GM21825 (cell line): ENCODE results near the gene MAEA.

ENCODE experiments used
- ATAC-seq: cut with Tn5 transposase; IDR thresholded peaks from one replicate; pipeline ENCODE4 v1.9.1; 2021; ENCODE audit warnings: mild to moderate bottlenecking, moderate library complexity; ENCODE audit not compliant: unreplicated experiment

MAEA gene

DNA sequence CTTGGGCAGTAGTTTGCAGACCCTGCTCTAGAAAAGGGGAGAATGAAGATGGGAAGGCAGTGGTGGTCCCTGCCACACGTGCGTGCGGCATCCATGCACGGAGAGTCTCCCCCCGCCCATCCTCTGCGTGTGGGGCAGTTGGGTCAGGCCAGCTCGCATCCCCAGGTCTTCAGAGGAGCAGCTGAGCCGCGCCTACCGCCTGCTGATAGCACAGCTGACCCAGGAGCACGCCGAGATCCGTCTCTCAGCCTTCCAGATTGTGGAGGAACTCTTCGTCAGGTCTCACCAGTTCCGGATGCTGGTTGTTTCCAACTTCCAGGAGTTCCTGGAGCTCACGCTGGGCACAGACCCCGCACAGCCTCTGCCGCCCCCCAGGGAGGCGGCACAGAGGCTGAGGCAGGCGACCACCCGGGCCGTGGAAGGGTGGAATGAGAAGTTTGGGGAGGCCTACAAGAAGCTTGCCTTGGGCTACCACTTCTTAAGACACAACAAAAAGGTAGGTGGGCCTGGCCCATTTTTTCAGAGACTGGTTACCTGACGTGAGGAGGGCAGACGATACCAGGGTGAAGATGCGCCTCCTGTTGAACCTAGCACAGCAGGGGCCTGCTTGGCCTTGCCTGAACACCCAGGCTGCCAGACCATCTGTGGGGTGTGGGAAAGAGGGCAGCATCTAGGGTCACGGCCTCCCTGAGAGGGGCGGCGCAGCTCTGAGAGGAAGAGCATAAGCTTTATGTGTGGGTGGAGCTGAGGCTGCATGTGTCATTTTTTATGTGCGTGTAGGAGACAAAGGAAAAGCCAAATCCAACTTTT, 59.9 kb downstream of the MAEA start:
- no peak for ATAC-seq

DNA sequence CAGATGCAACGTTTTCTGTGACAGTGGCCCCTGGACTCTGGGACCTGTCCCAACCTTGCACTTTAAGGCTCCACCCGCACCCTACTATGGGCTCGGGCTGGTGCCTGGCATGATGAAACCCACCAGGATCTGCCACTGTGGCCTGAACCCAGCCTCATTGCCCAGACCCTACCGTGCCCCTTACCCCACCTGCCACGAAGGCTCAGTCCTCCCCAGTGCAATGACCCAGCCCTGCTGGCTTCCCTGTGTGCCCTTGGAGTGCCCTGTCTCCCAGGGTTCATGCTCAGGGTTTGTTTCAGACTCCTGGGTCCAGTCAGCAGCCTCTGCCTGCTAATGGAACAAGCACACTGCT, 60.5 kb downstream of the MAEA start:
- ATAC-seq, result no peak

DNA sequence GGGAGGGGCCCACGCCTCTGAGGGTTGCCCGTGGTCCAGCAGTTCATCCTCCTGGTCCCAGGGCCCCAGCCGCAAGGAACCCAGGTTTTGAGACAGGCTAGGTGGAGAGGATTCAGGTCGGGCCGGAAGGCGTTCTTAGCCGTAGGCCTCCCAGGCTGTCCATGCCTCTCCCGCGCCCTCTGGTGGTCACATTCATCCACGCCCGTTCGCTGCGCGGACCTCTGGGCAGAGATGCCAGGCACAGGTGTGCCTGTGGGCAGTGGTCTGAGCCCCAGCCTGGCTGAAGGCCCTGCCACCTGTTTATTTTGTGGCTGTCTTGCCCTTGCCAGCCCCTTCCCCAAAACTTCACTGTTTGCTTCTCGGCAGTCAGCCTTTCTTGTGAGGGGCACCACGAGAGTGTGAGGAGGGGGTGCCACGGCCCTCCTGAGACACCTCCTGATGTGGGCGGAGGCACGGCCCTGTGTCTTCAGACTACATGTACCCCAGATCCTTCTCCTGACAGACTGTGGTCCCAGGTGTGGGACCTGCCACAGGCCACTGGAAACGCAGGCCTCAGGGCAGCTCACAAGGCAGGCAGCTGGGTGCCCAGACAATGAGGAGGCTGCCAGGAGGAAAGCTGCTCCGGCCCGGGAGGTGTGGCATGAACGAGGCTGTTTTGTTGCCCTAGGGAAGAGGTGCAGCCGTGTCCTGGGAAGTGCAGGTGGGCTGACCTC, 62.3 kb downstream of the MAEA start:
- no peak for ATAC-seq

- ATAC-seq, result no peak
These were observed 62.8 kb downstream of the MAEA start for GRCh38 chr4:1352567-1352900.

DNA sequence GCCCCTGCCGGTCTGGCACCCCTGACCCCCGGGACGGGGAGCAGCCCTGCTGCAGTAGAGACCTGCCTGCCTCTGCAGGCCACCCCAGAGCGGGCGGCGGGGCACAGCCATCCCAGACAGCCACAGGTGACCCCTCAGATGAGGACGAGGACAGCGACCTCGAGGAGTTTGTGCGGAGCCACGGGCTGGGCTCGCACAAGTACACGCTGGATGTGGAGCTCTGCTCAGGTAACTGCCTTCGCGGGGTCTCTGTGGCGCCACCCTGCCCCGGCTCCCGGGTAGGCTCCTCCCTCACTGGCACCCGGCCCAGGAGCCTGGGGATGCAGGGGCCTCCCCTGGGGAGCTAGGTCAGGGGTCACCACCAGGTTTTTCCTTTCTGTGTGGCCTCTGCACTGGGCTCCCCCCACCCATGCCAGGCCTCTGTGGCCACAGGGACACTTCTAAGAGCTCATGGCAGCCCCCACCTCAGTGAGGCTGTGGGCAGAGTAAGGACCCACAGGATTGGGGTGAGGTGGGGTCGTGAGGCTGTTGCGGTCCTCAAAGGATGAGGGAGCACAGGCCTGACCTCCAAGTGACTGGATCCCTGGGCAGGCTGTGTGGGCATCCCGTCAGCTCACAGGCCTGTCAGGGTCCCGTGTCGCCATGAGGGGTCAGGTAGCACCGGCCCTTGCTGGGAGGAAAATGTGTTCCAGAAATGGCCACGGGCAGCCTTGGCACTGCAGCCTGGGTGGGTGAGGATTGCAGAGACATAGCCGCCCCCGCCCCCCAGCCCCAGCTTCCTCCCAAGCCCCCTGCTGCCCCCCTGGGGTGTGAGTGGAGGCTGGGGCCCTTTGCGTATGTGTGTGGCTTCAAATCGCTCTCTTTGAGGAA, 63.7 kb downstream of the MAEA start:
- no peak for ATAC-seq

- no peak for ATAC-seq
These were observed 64.7 kb downstream of the MAEA start for GRCh38 chr4:1354136-1354982.

- no peak for ATAC-seq
These were observed 65.2 kb downstream of the MAEA start for GRCh38 chr4:1354983-1355275.

GRCh38 chr4:1355378-1355777, 65.7 kb downstream of the MAEA start:
- ATAC-seq, result no peak

GRCh38 chr4:1356181-1356998, 66.7 kb downstream of the MAEA start:
- ATAC-seq, result no peak

GRCh38 chr4:1357356-1358248, 67.9 kb downstream of the MAEA start:
- ATAC-seq, result no peak

DNA sequence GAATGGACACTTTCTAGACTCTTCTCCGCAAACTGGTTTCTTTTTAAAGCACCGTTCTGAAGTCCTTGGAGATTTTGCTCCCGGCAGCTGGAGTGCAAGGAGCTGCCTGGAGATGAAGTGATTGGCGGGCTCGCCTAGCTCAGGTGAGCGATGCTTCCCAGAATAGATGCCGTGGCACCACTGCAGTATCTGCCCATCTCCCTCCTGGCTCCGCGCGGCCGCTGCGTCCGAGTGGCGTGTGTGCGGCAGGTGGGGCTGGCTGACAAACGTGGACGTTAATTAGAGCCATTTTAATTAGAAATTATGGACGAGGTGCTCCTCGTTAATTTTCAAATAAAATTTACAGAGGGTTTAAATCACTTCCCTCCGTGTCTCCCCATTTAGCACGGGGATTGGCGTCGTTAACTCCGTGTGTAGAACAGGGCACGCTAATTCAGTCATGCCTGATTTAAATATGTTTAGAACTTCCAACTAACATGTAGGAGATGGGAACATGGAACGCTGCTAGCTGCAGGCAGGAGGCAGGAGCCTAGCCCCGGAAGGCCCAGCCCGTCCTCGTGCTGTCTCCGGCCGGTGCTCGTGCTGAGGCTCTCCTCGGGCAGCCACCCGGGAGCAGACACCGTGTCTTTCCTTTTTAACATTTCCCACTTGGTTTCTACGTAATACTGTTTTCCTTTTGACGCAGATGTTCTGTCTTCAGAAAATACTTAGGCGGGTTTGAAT, 68.9 kb downstream of the MAEA start:
- ATAC-seq, result no peak

GRCh38 chr4:1359144-1359501, 69.4 kb downstream of the MAEA start:
- no peak for ATAC-seq

DNA sequence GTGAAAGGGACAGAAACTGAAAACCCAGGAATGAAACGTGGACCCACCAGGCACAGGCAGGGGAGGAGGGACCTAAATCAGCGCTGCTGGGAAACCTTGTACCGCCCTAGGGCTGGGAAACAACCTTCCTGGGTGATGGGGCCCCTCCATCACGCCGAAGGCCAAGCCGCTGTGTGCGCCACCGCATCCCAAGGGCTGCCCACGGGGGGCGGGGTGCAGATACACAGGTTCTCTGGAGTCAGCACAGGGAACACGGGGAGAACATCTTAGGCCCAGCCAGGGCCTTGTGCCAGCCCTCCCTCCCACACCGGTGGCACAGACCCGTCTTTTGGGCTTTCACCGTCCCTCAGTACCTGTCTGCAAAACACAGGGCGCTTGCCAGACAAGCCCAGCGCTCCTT, 70.3 kb downstream of the MAEA start:
- no peak for ATAC-seq

DNA sequence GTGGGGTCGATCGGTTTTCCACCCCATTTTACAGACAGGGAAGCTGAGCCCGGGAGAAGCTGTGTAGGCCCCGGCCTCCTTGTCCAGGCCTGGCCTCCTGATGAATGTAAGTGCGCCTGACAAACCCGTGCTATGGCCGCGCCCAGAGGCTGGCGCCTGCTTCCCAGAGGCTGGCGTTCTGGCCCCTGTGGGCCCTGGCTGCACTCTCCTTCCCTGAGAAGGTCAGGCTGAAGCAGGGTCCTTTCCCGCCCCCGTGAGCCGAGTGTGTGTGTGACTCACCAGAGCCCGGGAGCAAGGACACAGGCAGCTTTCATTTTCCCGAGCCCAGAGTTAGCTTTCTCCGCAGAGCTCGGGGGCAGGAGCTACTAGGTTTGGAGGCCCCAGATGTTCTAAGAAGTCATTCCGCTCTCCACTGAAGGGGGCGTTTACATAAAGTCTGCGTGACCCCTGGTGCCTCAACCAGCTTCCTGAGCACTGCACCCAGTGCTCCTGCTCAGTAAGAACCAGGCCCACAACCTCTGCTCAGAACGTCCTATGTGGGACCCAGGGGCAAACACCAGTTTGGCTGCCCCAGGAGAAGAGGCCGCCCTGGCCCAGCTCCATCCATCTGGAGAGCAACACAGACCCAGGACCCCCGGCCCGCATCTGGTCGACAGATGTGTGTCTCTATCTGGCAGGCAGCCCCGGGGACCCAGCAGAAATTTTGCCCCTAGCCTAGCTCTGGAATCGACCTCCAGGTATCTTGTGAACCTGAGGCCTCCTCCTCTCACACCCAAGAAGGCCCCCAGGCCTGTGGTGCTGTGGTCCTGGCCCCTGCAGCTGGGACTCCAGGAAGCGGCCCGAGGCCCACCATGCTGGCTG, 71.0 kb downstream of the MAEA start:
- ATAC-seq, result no peak

DNA sequence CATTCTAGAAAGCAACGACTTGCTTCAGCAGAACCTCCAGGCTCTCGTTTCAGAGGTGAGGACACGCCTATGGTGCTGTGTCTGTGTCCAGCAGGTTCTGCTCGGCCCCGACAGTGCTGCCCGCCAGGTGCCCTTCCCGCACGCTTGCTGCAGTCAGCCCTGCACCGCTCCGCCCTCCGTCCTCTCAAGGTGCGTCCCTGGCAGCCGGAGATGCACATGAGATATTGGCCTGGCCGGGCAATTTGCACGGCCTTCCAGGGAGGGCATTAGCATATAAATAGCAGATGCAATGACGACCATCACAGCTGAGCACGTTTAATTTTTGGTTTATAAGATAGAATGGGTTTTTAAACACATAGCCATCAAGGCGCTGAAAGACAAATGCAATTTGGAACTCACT, 71.7 kb downstream of the MAEA start:
- ATAC-seq, result no peak

GRCh38 chr4:1362046-1362445, 72.4 kb downstream of the MAEA start:
- ATAC-seq, result no peak

DNA sequence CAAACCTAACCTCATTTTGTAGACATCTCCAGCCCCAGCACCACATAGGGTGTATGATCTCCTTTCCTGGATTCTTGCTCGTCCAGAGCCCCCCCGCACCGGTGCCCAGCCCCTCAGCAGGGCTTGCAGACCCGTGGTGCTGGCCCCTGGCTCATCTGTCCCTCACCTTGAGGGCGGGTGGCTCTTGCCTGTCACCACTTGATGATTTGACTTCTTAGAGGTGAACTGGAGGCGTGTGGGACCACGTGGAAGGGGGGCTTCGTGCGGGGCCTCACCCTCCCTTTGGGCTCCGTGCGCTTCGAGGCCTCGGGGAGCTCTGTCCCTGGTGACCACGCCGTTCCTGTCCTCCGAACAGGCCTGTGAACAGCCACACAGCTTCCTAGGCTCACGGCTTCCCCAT, 72.8 kb downstream of the MAEA start:
- no peak for ATAC-seq

GRCh38 chr4:1363513-1363912, 73.8 kb downstream of the MAEA start:
- ATAC-seq, result no peak
